T-helper 2 cell treated with Interferon-gamma antibody and Interleukin-4, amounts not matched to agents 100 ng/mL and 5 ng/mL, for 36 hours (primary cell): Measurements from ENCODE around the gene MCFD2. TPM values are rescaled to one million over a fixed set of nuclear protein-coding genes. Genes with fewer than 3 reads are reported as not detected.

Experiments used
- intact Hi-C: fragments of 100-400 bp; cut with micrococcal nuclease; formaldehyde crosslinking; loops from one replicate; pipeline ENCODE4 v1.15.1; 2023
- total RNA-seq: library from RNA; stranded (reverse); gene quantifications from 2 replicates; pipeline ENCODE4 v1.2.3, GENCODE V29; 2022

The MCFD2 gene
- total RNA-seq, 1 donor from 2014 or later, result 47.8 TPM

DNA sequence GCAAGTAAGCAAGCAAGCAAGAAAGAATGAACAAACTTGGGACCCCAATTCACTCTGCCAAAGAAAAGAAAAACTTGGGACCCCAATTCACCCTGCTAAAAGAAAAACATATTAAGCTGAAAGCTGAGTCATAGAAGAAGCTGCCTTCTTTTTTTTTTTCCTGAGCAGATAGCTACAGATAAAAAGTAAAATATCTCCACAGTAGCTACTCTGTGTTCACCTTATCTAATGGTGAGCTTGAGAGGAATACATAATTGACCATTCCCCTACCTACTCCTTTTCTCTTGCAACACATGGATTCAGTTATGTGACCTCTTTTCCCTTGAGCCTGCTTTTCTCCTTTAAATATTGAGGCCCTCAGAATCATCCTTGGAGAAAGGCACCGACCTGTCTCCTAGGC, 63.0 kb downstream of the MCFD2 start:
- intact Hi-C loops, result no loop called here

DNA sequence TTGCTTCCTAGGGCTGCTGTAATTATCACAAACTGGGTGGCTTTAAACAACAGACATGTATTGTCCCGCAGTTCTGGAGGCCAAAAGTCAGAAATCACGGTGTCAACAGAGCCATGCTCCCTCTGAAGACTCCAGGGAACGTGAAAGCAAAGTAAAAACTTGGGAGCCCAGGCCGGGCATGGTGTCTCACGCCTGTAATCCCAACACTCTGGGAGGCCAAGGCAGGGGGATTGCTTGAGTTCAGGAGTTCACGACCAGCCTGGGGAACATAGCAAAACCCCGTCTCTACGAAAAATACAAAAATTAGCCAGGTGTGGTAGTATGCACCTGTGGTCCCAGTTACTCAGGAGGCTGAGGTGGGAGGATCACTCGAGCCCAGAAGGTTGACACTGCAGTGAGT, 63.5 kb downstream of the MCFD2 start:
- intact Hi-C loops, result no loop called here

Other genes starting within 250 kb of the MCFD2 start
- 5.9 and 6.2 TPM in 2 replicates for gene SOCS5, start 216.5 kb downstream of the MCFD2 start, total RNA-seq
- gene TTC7A, start 25.4 kb upstream of the MCFD2 start, total RNA-seq, result 68.6 and 76.4 TPM in 2 replicates
- gene STPG4, start 239.5 kb upstream of the MCFD2 start, total RNA-seq, result 0.30 and 0.50 TPM in 2 replicates